Activated CD8-positive, alpha-beta T cell treated with anti-CD3 and anti-CD28 coated beads for 36 hours (primary cell): ENCODE results near the gene CD248. TPM values are rescaled to one million over a fixed set of nuclear protein-coding genes. Genes with fewer than 3 reads are reported as not detected.
A peak's percentile ranks its signal among the peaks of the same experiment; 100 is the strongest.

ENCODE experiments used
- ATAC-seq: fragments of 200-7000 bp; cut with Tn5 transposase; one replicate; pipeline ENCODE4 v1.10.0; 2021; ENCODE audit warnings: mild to moderate bottlenecking, moderate library complexity
- CTCF ChIA-PET: fragments of 350-600 bp; sonication (Branson Sonifier 250); formaldehyde crosslinking; loops from one replicate; lab custom pipeline; 2021; ENCODE audit warnings: antibody characterized with exemption; lab: Charles Lee
- POLR2A ChIA-PET: fragments of 350-600 bp; sonication (Branson Sonifier 250); formaldehyde crosslinking; loops from one replicate; lab custom pipeline; 2021; ENCODE audit warnings: antibody characterized with exemption; lab: Charles Lee
- DNase-seq: peaks from one replicate; pipeline ENCODE4 v3.0.0-alpha.2; 2020
- H3K27ac Mint-ChIP-seq: one replicate; pipeline ENCODE4 v1.8.0; 2021; ENCODE audit warnings: mild to moderate bottlenecking, mixed read lengths
- H3K27me3 Mint-ChIP-seq: one replicate; pipeline ENCODE4 v1.8.0; 2021; ENCODE audit warnings: mixed read lengths
- H3K36me3 Mint-ChIP-seq: one replicate; pipeline ENCODE4 v1.8.0; 2021; ENCODE audit warnings: low read depth, mixed read lengths
- H3K4me1 Mint-ChIP-seq: one replicate; pipeline ENCODE4 v1.8.0; 2021; ENCODE audit warnings: low read depth, mixed read lengths
- H3K4me3 Mint-ChIP-seq: one replicate; pipeline ENCODE4 v1.8.0; 2021; ENCODE audit warnings: mild to moderate bottlenecking, moderate library complexity, mixed read lengths
- H3K9me3 Mint-ChIP-seq: one replicate; pipeline ENCODE4 v1.8.0; 2021; ENCODE audit warnings: mixed read lengths
- intact Hi-C: fragments of 100-400 bp; cut with micrococcal nuclease; formaldehyde crosslinking; loops from one replicate; pipeline ENCODE4 v1.10.0; 2022
- total RNA-seq, 2 experiments: library from RNA; stranded (reverse); gene quantifications; one replicate each; pipeline ENCODE4 v1.2.3, GENCODE V29; 2021
- TF ChIP-seq, protein P1 (sequence below): fragments of 200-600 bp; IDR thresholded peaks from one replicate; pipeline ENCODE4 v1.8.0; 2022; ENCODE audit warnings: antibody characterized with exemption, mild to moderate bottlenecking

CD248 gene
- total RNA-seq, 2 experiments from 2014 or later, result 16.3 to 16.8 TPM

DNA sequence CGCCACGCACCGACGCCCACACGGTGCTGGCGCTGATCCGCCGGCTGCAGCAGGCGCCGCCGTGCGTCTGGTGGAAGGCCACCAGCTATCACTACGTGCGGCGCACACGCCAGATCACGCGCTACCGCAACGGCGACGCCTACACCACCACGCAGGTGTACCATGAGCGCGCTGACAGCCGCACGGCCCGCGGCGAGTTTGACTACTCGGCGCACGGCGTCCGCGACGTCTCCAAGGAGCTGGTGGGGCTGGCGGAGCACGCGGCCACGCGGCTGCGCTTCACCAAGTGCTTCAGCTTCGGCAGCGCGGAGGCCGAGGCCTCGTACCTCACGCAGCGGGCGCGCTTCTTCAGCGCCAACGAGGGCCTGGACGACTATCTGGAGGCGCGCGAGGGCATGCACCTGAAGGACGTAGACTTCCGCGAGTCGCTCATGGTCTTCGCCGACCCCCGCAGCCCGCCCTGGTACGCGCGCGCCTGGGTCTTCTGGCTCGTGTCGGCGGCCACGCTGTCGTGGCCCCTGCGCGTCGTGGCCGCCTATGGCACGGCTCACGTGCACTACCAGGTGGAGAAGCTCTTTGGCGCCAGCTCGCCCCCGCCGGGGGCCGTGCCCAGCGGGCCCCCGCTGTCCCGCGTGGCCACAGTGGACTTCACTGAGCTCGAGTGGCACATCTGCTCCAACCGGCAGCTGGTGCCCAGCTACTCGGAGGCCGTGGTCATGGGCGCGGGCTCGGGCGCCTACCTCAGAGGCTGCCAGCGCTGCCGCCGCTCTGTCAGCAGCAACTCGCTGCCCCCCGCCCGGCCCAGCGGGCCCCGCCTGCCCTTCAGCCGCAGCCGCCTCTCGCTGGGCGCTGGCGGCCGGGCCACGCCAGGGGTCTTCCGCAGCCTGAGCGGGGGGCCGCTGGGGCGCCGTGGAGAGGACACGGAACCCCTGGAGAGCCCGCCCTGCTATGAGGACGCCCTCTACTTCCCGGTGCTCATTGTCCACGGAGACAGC is 21.9 kb downstream of the CD248 start:
- ATAC-seq (no peak), DNase-seq (no peak)
- H3K4me1 Mint-ChIP-seq, result peaks cover 15% of the 10 kb centered on the region
- H3K27me3 Mint-ChIP-seq, result peaks cover 17% of the 10 kb centered on the region
- H3K9me3 Mint-ChIP-seq, result no peaks in the 10 kb centered on the region
- no peak overlapping the region for H3K27ac Mint-ChIP-seq
- TF ChIP-seq, protein P1, sequence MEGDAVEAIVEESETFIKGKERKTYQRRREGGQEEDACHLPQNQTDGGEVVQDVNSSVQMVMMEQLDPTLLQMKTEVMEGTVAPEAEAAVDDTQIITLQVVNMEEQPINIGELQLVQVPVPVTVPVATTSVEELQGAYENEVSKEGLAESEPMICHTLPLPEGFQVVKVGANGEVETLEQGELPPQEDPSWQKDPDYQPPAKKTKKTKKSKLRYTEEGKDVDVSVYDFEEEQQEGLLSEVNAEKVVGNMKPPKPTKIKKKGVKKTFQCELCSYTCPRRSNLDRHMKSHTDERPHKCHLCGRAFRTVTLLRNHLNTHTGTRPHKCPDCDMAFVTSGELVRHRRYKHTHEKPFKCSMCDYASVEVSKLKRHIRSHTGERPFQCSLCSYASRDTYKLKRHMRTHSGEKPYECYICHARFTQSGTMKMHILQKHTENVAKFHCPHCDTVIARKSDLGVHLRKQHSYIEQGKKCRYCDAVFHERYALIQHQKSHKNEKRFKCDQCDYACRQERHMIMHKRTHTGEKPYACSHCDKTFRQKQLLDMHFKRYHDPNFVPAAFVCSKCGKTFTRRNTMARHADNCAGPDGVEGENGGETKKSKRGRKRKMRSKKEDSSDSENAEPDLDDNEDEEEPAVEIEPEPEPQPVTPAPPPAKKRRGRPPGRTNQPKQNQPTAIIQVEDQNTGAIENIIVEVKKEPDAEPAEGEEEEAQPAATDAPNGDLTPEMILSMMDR, result no peak
- CTCF ChIA-PET, result no interaction called here
- intact Hi-C loops, result no loop called here
- POLR2A ChIA-PET, result interaction anchor here (0.8 to 1.0 kb wide), 2 partner anchors 10 to 99 kb away, joined by 3 read pairs; no protein-coding TSS in a partner anchor
- H3K36me3 Mint-ChIP-seq, result no peaks in the 10 kb centered on the region
- H3K4me3 Mint-ChIP-seq, result no peak overlapping the region

DNA sequence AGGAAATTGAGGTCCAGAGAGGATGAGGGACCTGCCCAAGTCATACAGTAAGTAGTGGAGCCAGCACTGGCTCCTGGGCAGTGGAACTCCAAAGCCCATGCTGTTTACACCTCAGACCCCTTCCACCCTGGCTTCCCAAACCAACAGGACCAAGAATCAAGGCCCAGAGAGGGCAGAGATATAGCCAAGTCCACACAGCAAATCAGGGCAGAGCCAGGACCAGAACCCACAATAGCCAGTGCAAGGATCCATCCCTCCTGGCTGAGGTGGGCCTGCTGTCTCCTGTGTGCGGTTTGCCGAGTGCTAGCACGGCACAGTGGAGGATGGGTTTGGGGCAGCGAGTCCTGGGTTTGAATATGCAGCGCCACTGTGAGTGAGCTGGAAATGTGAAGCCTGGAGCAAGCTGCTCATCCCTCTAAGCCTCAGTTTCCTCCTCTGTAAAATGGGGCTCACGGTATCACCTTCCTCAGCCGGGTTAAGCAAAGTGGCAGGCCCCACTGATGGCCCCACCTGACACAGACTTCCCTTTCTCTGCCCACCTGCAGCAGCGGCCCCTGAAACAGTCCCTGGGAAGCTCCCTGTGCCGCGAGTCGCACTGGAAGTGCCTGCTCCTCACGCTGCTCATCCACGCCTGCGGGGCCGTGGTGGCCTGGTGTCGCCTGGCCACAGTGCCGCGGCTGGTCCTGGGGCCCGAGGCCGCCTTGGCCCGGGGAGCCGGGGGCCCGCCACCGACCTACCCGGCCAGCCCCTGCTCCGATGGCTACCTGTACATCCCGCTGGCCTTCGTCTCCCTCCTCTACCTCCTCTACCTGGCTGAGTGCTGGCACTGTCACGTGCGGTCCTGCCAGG is 22.8 kb downstream of the CD248 start:
- CTCF ChIA-PET, result no interaction called here
- DNase-seq (no peak), ATAC-seq (no peak)
- Mint-ChIP-seq H3K4me3 (no peak overlapping the region), H3K27me3 (peaks cover 17% of the 10 kb centered on the region), H3K27ac (no peak overlapping the region), H3K4me1 (peaks cover 20% of the 10 kb centered on the region), H3K36me3 (no peaks in the 10 kb centered on the region), H3K9me3 (no peaks in the 10 kb centered on the region)
- POLR2A ChIA-PET, result interaction anchor here (0.6 to 0.8 kb wide), 2 partner anchors 19 to 100 kb away, joined by 3 read pairs; no protein-coding TSS in a partner anchor
- TF ChIP-seq, protein P1, result no peak
- intact Hi-C loops, result no loop called here

GRCh38 chr11:66293352-66293751 is 23.5 kb downstream of the CD248 start:
- H3K36me3 Mint-ChIP-seq, result peaks cover 2% of the 10 kb centered on the region
- no peak for ATAC-seq

DNA sequence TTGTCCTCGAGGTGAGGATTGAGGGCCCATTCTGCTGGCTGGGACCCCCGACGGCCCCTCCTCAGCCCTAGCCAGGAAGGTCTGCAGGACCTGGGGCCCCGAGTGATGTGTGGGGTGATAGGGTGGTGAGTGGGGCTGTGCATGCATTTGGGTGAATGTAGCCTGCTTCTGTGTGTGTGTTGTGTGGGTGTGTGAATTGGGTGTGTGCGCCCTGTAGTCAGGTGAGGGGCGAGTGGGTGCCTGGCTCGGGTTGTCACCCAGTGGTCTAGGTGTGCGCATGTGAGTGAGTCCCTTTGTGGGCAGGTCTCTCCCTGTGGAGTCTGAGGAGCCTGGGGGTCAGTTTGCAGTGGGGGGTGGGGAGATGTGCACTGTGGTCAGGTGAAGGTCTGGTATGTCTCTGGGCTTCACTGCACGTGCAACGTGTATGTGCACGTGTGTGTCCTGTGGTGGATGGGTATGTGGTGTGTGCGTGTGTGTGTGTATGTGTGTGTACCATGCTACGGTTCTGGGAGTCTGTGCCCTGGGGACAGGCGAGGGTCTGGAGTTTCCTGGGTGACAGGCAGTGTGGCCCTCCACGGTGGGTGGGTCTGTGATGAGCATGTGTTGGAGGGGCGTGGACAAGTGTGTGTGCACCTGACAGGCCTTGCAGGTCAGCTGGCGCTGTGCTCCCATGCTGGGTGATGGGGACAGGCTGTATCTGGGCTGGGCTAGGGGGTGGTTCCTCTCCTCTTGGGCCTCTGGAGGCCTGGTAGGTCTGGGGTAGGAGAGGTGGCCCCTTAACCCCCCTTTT is 24.1 kb downstream of the CD248 start:
- TF ChIP-seq, protein P1, result no peak
- DNase-seq (no peak), ATAC-seq (no peak)
- CTCF ChIA-PET, result no interaction called here
- peaks cover 17% of the 10 kb centered on the region for H3K27me3 Mint-ChIP-seq
- peaks cover 3% of the 10 kb centered on the region for H3K36me3 Mint-ChIP-seq
- POLR2A ChIA-PET, result no interaction called here
- H3K4me3 Mint-ChIP-seq, result peak overlapping the region; percentile 28
- H3K9me3 Mint-ChIP-seq, result no peaks in the 10 kb centered on the region
- intact Hi-C loops, result no loop called here
- H3K4me1 Mint-ChIP-seq, result peaks cover 20% of the 10 kb centered on the region
- no peak overlapping the region for H3K27ac Mint-ChIP-seq

More at GRCh38 chr11:66293352-66293751, 23.5 kb downstream of the CD248 start:
- TF ChIP-seq, protein P1, result no peak
- Mint-ChIP-seq H3K4me3 (no peak overlapping the region), H3K27me3 (peaks cover 17% of the 10 kb centered on the region), H3K9me3 (no peaks in the 10 kb centered on the region), H3K4me1 (peaks cover 20% of the 10 kb centered on the region), H3K27ac (no peak overlapping the region)
- intact Hi-C loops, result no loop called here
- ChIA-PET CTCF (no interaction called here), POLR2A (no interaction called here)
- DNase-seq, result no peak
